ENCODE measurements around the gene TNRC18.

TNRC18 gene

DNA sequence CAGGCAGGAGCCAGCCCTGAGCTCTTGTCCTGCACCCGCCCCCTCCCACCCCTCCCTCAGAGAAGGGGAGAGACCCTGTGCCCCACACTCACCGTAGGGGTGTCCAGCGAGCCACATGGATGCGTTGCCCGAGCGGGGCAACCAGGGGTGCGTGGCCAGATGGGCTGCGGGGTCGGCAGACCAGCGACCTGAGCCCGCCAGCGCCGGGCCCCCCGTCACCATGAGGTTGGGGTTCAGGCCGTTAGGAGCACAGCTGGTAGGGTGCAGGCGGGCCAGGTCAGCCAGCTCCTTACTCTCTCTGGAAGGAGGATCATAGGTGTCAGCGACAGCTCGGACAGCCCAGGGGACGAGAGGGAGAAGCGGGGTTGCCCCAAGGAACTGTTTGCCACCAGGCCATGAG lies 46.4 kb downstream of the TNRC18 start:
- no peak for TF ChIP-seq EZH2phosphoT487 (conservative IDR thresholded peaks at IDR 0.05; ENCODE audit: low read length)
- TF ChIP-seq, protein P1, sequence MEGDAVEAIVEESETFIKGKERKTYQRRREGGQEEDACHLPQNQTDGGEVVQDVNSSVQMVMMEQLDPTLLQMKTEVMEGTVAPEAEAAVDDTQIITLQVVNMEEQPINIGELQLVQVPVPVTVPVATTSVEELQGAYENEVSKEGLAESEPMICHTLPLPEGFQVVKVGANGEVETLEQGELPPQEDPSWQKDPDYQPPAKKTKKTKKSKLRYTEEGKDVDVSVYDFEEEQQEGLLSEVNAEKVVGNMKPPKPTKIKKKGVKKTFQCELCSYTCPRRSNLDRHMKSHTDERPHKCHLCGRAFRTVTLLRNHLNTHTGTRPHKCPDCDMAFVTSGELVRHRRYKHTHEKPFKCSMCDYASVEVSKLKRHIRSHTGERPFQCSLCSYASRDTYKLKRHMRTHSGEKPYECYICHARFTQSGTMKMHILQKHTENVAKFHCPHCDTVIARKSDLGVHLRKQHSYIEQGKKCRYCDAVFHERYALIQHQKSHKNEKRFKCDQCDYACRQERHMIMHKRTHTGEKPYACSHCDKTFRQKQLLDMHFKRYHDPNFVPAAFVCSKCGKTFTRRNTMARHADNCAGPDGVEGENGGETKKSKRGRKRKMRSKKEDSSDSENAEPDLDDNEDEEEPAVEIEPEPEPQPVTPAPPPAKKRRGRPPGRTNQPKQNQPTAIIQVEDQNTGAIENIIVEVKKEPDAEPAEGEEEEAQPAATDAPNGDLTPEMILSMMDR (IDR thresholded peaks at IDR 0.05; ENCODE audit: insufficient read depth, low read length, poor library complexity, severe bottlenecking), result no peak
- H3K9ac ChIP-seq (ENCODE audit: low read length), result no peak overlapping the region
- H3K4me2 ChIP-seq (ENCODE audit: low read depth, low read length, poor library complexity, severe bottlenecking), result no peak overlapping the region
- H3K4me3 ChIP-seq (ENCODE audit: insufficient read depth, low read length, poor library complexity, severe bottlenecking), result no peak overlapping the region
- H3K79me2 ChIP-seq (ENCODE audit: insufficient read depth, low read length), result peaks cover 30% of the 10 kb centered on the region
- H3K36me3 ChIP-seq (ENCODE audit: low read length), result no peaks in the 10 kb centered on the region
- no peaks in the 10 kb centered on the region for H3K27me3 ChIP-seq (ENCODE audit: low read length)
- no peaks in the 10 kb centered on the region for H3F3A ChIP-seq (ENCODE audit: insufficient read depth)
- H3K9me3 ChIP-seq (ENCODE audit: insufficient read depth, low read length), result no peaks in the 10 kb centered on the region
- no peaks in the 10 kb centered on the region for H3K9me2 ChIP-seq (replicated peaks; ENCODE audit: insufficient read depth, low read length)
- H2AFZ ChIP-seq (ENCODE audit: low read depth, low read length, severe bottlenecking), result no peak overlapping the region
- H4K20me1 ChIP-seq (ENCODE audit: low read depth, low read length), result no peaks in the 10 kb centered on the region; the same call in 1 of the 2 replicates
- H3K27ac ChIP-seq (ENCODE audit: low read depth, low read length), result no peak overlapping the region

DNA sequence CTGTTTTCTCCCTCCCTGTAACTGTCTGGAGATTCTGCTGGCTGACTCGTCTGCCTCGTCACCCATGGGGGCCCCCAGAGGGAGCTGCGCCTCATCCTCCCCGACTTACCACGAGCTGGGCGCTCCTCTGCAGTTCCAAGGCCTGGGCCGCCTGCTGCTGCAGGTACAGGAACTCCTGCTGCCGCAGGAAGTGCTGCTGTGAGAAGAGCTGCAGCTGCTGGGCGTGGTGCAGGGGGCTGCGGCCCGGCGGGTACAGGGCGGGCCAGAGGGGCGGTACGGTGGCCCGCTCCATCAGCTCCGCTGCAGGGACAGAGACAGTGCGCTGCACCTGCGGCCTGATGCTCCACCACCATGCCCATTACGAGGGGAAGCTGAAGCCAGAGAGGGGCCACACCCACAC lies 47.7 kb downstream of the TNRC18 start:
- Histone ChIP-seq H3K27ac (ENCODE audit: low read depth, low read length) (no peak overlapping the region), H3K9me2 (replicated peaks; ENCODE audit: insufficient read depth, low read length) (no peaks in the 10 kb centered on the region), H3K9ac (ENCODE audit: low read length) (no peak overlapping the region), H3K27me3 (ENCODE audit: low read length) (no peaks in the 10 kb centered on the region), H3K36me3 (ENCODE audit: low read length) (no peaks in the 10 kb centered on the region), H3K79me2 (ENCODE audit: insufficient read depth, low read length) (peaks cover 18% of the 10 kb centered on the region; the same call in 1 of the 2 replicates), H3K4me3 (ENCODE audit: insufficient read depth, low read length, poor library complexity, severe bottlenecking) (no peak overlapping the region), H3F3A (ENCODE audit: insufficient read depth) (no peaks in the 10 kb centered on the region), H2AFZ (ENCODE audit: low read depth, low read length, severe bottlenecking) (no peak overlapping the region), H4K20me1 (ENCODE audit: low read depth, low read length) (no peaks in the 10 kb centered on the region; the same call in 1 of the 2 replicates), H3K4me2 (ENCODE audit: low read depth, low read length, poor library complexity, severe bottlenecking) (no peak overlapping the region), H3K9me3 (ENCODE audit: insufficient read depth, low read length) (no peaks in the 10 kb centered on the region)
- TF ChIP-seq EZH2phosphoT487 (conservative IDR thresholded peaks at IDR 0.05; ENCODE audit: low read length), result no peak
- TF ChIP-seq, protein P1 (IDR thresholded peaks at IDR 0.05; ENCODE audit: insufficient read depth, low read length, poor library complexity, severe bottlenecking), result no peak

DNA sequence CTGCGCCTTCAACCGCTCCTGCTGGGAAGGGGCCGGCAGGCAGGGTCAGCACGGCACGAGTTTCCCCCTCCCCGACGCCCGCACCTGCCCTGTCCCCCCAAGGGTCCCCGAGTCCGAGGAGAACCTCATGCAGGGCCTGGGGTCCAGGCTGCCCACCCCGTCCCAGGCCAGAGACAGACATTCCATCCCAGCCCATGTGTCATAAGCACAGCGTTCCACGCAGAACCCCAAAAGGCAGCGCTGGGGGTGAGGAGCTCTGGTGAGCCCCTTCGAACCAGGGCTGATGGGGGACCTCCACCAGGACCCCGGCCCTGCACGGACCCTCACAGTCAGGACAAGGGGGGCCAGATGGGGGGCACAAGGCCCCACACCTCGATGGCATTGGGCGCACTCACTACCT lies 49.2 kb downstream of the TNRC18 start:
- H3F3A ChIP-seq (ENCODE audit: insufficient read depth), result no peaks in the 10 kb centered on the region

More for the DNA sequence above, 49.2 kb downstream of the TNRC18 start:
- Histone ChIP-seq H3K9me2 (replicated peaks; ENCODE audit: insufficient read depth, low read length) (no peaks in the 10 kb centered on the region), H3K9ac (ENCODE audit: low read length) (no peak overlapping the region), H2AFZ (ENCODE audit: low read depth, low read length, severe bottlenecking) (no peak overlapping the region), H3K9me3 (ENCODE audit: insufficient read depth, low read length) (no peaks in the 10 kb centered on the region), H4K20me1 (ENCODE audit: low read depth, low read length) (no peaks in the 10 kb centered on the region; the same call in 1 of the 2 replicates), H3K4me3 (ENCODE audit: insufficient read depth, low read length, poor library complexity, severe bottlenecking) (no peak overlapping the region), H3K4me2 (ENCODE audit: low read depth, low read length, poor library complexity, severe bottlenecking) (no peak overlapping the region), H3K27me3 (ENCODE audit: low read length) (no peaks in the 10 kb centered on the region), H3K27ac (ENCODE audit: low read depth, low read length) (no peak overlapping the region), H3K36me3 (ENCODE audit: low read length) (no peaks in the 10 kb centered on the region; the same call in 1 of the 2 replicates), H3K79me2 (ENCODE audit: insufficient read depth, low read length) (peaks cover 3% of the 10 kb centered on the region; the same call in 1 of the 2 replicates)
- TF ChIP-seq, protein P1 (IDR thresholded peaks at IDR 0.05; ENCODE audit: insufficient read depth, low read length, poor library complexity, severe bottlenecking), result no peak
- no peak for TF ChIP-seq EZH2phosphoT487 (conservative IDR thresholded peaks at IDR 0.05; ENCODE audit: low read length)

All from SU-DHL-6 (cell line).